Endothelial cell of umbilical vein (primary cell): ENCODE data around the gene PAX5. TPM values are rescaled to one million over a fixed set of nuclear protein-coding genes. Genes with fewer than 3 reads are reported as not detected.

ENCODE experiments used
- BruUV-seq: library from RNA; stranded (reverse); fragments of 400-500 nt; replicated peaks from 2 replicates; lab custom pipeline; 2021; lab: Mats Ljungman, UMichigan
- CTCF ChIA-PET: fragments of 300-600, 350-600 bp; sonication (Branson Sonifier 250); formaldehyde crosslinking; loops from one replicate; lab custom pipeline; 2021; ENCODE audit warnings: antibody characterized with exemption, inconsistent platforms; lab: Charles Lee
- POLR2A ChIA-PET: fragments of 300-600, 350-600 bp; sonication (Branson Sonifier 250); formaldehyde crosslinking; loops from one replicate; lab custom pipeline; 2021; ENCODE audit warnings: antibody characterized with exemption, inconsistent platforms; lab: Charles Lee
- DNase-seq: peaks from one replicate; pipeline ENCODE4 v3.0.0-alpha.2; 2011; ENCODE audit warnings: low read depth, low spot score
- FAIRE-seq: peaks from 2 replicates; lab custom pipeline; 2011; peaks lifted over from hg19 to GRCh38; lab: Jason Lieb, UNC
- H2AFZ ChIP-seq: 2 replicates; pipeline ENCODE4 v1.6.0; 2012; ENCODE audit warnings: low read depth, low read length, control low read depth, inconsistent platforms
- H3K27ac ChIP-seq: 2 replicates; pipeline ENCODE4 v1.5.1; 2011; ENCODE audit warnings: low read depth, mild to moderate bottlenecking, control low read depth, low read length, moderate library complexity; ENCODE audit not compliant: insufficient read depth
- H3K27me3 ChIP-seq, 2 experiments: 2 replicates each; pipeline versions ENCODE4 v1.6.0 to v1.6.1; 2011; ENCODE audit warnings: low read length in 2 of 2, mixed read lengths in 1 of 2; ENCODE audit not compliant: control insufficient read depth in 2 of 2, insufficient read depth in 2 of 2
- H3K36me3 ChIP-seq, 2 experiments: 2 replicates in 1 of 2; 3 replicates in 1 of 2; pipeline ENCODE4 v1.5.1; 2011; ENCODE audit warnings: low read length in 2 of 2, mild to moderate bottlenecking in 1 of 2, moderate library complexity in 1 of 2; ENCODE audit not compliant: control insufficient read depth in 2 of 2, insufficient read depth in 2 of 2; ENCODE audit errors: extremely low read depth in 1 of 2
- H3K4me1 ChIP-seq: 3 replicates; pipeline ENCODE4 v1.5.1; 2011; ENCODE audit warnings: mild to moderate bottlenecking, low read length; ENCODE audit not compliant: control insufficient read depth, insufficient read depth; ENCODE audit errors: extremely low read depth
- H3K4me2 ChIP-seq: 2 replicates; pipeline ENCODE4 v1.6.1; 2011; ENCODE audit warnings: low read length, control low read depth, mixed read lengths; ENCODE audit not compliant: insufficient read depth
- H3K4me3 ChIP-seq, 3 experiments: fragments of 200-600 bp in 1 of 3; sonication (generic), shearing (Covaris generic) in 1 of 3; replicated peaks in 1 of 3; 2 replicates each; pipeline ENCODE4 v1.5.1; 2011 to 2016; ENCODE audit warnings: control low read depth in 3 of 3, low read length in 3 of 3, mild to moderate bottlenecking in 2 of 3, inconsistent platforms in 1 of 3, low read depth in 1 of 3, moderate library complexity in 1 of 3; ENCODE audit not compliant: insufficient read depth in 1 of 3
- H3K79me2 ChIP-seq: 2 replicates; pipeline ENCODE4 v1.6.0; 2012; ENCODE audit warnings: low read length, inconsistent platforms; ENCODE audit not compliant: control insufficient read depth, insufficient read depth
- H3K9ac ChIP-seq: replicated peaks from 2 replicates; pipeline ENCODE3; 2011; ENCODE audit warnings: low read length, control low read depth; ENCODE audit not compliant: insufficient read depth; ENCODE audit errors: extremely low read depth
- H3K9me1 ChIP-seq: replicated peaks from 3 replicates; pipeline ENCODE4 v1.6.0; 2011; ENCODE audit warnings: mild to moderate bottlenecking, low read length; ENCODE audit not compliant: control insufficient read depth, insufficient read depth; ENCODE audit errors: extremely low read depth
- H3K9me3 ChIP-seq: replicated peaks from 2 replicates; pipeline ENCODE4 v1.5.1; 2012; ENCODE audit warnings: low read length, inconsistent platforms; ENCODE audit not compliant: control insufficient read depth, insufficient read depth
- H4K20me1 ChIP-seq: replicated peaks from 2 replicates; pipeline ENCODE3; 2011; ENCODE audit warnings: mild to moderate bottlenecking, low read length; ENCODE audit not compliant: control insufficient read depth, insufficient read depth; ENCODE audit errors: extremely low read depth
- EZH2 ChIP-seq: IDR thresholded peaks from 2 replicates; pipeline ENCODE4 v1.6.1; 2012; ENCODE audit warnings: borderline replicate concordance, low read depth, mild to moderate bottlenecking, moderate library complexity, low read length, inconsistent platforms; ENCODE audit not compliant: severe bottlenecking
- FOS ChIP-seq: IDR thresholded peaks from 2 replicates; pipeline ENCODE4 v1.6.1; 2011; ENCODE audit warnings: mild to moderate bottlenecking, low read length, moderate library complexity, borderline replicate concordance; ENCODE audit not compliant: insufficient read depth
- GATA2 ChIP-seq: IDR thresholded peaks from 2 replicates; pipeline ENCODE4 v1.7.0; 2011; ENCODE audit warnings: low read depth, mild to moderate bottlenecking, moderate library complexity, mixed read lengths, low read length; ENCODE audit not compliant: insufficient read length, insufficient read depth
- JUN ChIP-seq: IDR thresholded peaks from 2 replicates; pipeline ENCODE4 v1.6.1; 2011; ENCODE audit warnings: borderline replicate concordance, low read depth; ENCODE audit not compliant: insufficient read length, insufficient read depth
- MYC ChIP-seq: IDR thresholded peaks from one replicate; pipeline ENCODE4 v1.6.1; 2011; ENCODE audit warnings: mild to moderate bottlenecking, low read depth, low read length
- POLR2A ChIP-seq: IDR thresholded peaks from 2 replicates; pipeline ENCODE4 v1.6.1; 2012; ENCODE audit warnings: low read depth, mild to moderate bottlenecking, control low read depth, low read length
- POLR2AphosphoS5 ChIP-seq: IDR thresholded peaks from 2 replicates; pipeline ENCODE4 v1.6.1; 2012; ENCODE audit warnings: low read depth, mild to moderate bottlenecking, control low read depth, low read length, moderate library complexity; ENCODE audit not compliant: insufficient read depth
- dilution Hi-C: fragments of 300-500 bp; cut with MboI; formaldehyde crosslinking; loops from one replicate; pipeline ENCODE4 v1.15.0; 2019; ENCODE audit warnings: low sequenced_read_pairs; ENCODE audit not compliant: extremely low pct_ligation_motif_present
- intact Hi-C: fragments of 100-400 bp; cut with micrococcal nuclease; formaldehyde crosslinking; loops from one replicate; pipeline ENCODE4 v1.10.0; 2022
- polyA plus RNA-seq, 4 experiments: library from polyadenylated mRNA; depleted of rRNA in 3 of 4; stranded (reverse) in 3 of 4; unstranded in 1 of 4; fragments of >200 nt; gene quantifications; 2 replicates each; pipeline versions ENCODE4 v1.2.1 to v1.2.3, GENCODE V29; 2011 to 2012; ENCODE audit warnings: missing spikeins in 1 of 4
- total RNA-seq: library from RNA; stranded (reverse); gene quantifications from 2 replicates; pipeline ENCODE4 v1.2.3, GENCODE V29; 2021
- TF ChIP-seq, protein P1 (sequence below): IDR thresholded peaks from 2 replicates; pipeline ENCODE4 v1.6.1; 2011; ENCODE audit not compliant: insufficient read depth, insufficient read length
- TF ChIP-seq, protein P2 (sequence below), 2 donors: IDR thresholded peaks; 1 replicate in 1 of 2; 2 replicates in 1 of 2; pipeline ENCODE4 v1.5.1; 2011; ENCODE audit warnings: low read length in 2 of 2, mild to moderate bottlenecking in 2 of 2, moderate library complexity in 2 of 2, control low read depth in 1 of 2, inconsistent platforms in 1 of 2, low read depth in 1 of 2; ENCODE audit not compliant: insufficient read depth in 1 of 2; ENCODE audit errors: extremely low read depth in 1 of 2

Gene PAX5
- total and polyA plus RNA-seq, 2 donors (not counting 3 experiments of a cell fraction or from before 2014, with no cell fraction given) = not detected

DNA sequence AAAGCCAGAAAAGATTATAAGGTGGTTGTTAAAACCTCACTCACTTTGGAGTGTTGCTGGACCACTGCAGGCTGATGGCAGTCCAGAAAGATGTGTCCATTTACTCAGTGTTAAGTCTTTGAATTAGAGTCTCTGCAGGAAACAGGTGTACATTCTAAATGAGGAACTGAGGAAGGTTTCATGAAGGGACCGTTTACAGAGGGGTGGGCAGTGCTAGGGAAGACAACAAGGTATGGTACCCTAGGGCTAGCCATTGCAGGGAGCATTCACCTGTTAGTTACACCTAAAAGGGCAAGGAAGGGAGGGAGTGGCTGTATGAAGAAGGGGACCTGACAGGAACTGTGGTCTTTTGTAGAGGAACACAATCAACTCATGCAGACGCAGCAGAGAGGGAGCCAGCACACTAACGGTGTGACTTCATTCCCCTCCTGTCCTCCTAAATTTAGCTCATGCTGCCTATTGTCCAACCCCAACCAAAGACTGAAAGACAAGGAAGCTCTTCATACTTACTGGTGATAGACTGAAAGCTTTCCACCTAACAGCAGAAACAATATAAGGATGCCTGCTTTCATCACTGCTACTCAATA lies 32.2 kb upstream of the PAX5 start:
- H3K9me1 ChIP-seq = no peaks in the 10 kb centered on the region
- H4K20me1 ChIP-seq = no peaks in the 10 kb centered on the region
- no peak overlapping the region for H3K9ac ChIP-seq
- no peak overlapping the region for H3K4me3 ChIP-seq
- no peaks in the 10 kb centered on the region for H3K4me1 ChIP-seq
- FAIRE-seq (no peak), DNase-seq (no peak)
- H3K27me3 ChIP-seq = peaks cover 19 to 20% of the 10 kb centered on the region in 2 experiments
- H3K27ac ChIP-seq = no peak overlapping the region
- H3K9me3 ChIP-seq = no peaks in the 10 kb centered on the region
- H2AFZ ChIP-seq = no peak overlapping the region
- H3K36me3 ChIP-seq = no peaks in the 10 kb centered on the region
- no TSS peak for BruUV-seq
- POLR2A ChIA-PET = interaction anchor here (0.6 kb wide), 1 partner anchor 24 kb away, joined by 4 read pairs; no protein-coding TSS in a partner anchor
- no peak overlapping the region for H3K4me2 ChIP-seq
- CTCF ChIA-PET = no interaction called here
- dilution Hi-C loops (no loop called here), intact Hi-C loops (no loop called here)
- H3K79me2 ChIP-seq = no peaks in the 10 kb centered on the region
- TF ChIP-seq EZH2 = no peak
- TF ChIP-seq, protein P1, sequence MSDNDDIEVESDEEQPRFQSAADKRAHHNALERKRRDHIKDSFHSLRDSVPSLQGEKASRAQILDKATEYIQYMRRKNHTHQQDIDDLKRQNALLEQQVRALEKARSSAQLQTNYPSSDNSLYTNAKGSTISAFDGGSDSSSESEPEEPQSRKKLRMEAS = no peak
- no peak for TF ChIP-seq FOS
- TF ChIP-seq, protein P2, sequence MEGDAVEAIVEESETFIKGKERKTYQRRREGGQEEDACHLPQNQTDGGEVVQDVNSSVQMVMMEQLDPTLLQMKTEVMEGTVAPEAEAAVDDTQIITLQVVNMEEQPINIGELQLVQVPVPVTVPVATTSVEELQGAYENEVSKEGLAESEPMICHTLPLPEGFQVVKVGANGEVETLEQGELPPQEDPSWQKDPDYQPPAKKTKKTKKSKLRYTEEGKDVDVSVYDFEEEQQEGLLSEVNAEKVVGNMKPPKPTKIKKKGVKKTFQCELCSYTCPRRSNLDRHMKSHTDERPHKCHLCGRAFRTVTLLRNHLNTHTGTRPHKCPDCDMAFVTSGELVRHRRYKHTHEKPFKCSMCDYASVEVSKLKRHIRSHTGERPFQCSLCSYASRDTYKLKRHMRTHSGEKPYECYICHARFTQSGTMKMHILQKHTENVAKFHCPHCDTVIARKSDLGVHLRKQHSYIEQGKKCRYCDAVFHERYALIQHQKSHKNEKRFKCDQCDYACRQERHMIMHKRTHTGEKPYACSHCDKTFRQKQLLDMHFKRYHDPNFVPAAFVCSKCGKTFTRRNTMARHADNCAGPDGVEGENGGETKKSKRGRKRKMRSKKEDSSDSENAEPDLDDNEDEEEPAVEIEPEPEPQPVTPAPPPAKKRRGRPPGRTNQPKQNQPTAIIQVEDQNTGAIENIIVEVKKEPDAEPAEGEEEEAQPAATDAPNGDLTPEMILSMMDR (IDR thresholded peaks at IDR 0.05; ENCODE audit: extremely low read depth in 1 of 2, insufficient read depth in 1 of 2, low read depth in 1 of 2, low read length in 2 of 2) = no peak
- TF ChIP-seq GATA2 = no peak
- TF ChIP-seq POLR2AphosphoS5 = no peak
- TF ChIP-seq JUN = no peak
- no peak for TF ChIP-seq MYC
- TF ChIP-seq POLR2A = no peak
